SK-N-SH (cell line): Measurements from ENCODE around the gene PLA2G1B.

Experiments used
- ELF1 ChIP-seq: IDR thresholded peaks from 2 replicates; pipeline ENCODE4 v1.4.0; 2012
- EZH2phosphoT487 ChIP-seq: fragments of 200-600 bp; sonication (generic); IDR thresholded peaks from 2 replicates; pipeline ENCODE4 v1.6.1; 2017; ENCODE audit warnings: low read depth, mixed run types, mild to moderate bottlenecking, antibody characterized with exemption, moderate library complexity, borderline replicate concordance
- JUND ChIP-seq: IDR thresholded peaks from 2 replicates; pipeline ENCODE4 v1.4.0; 2012
- RXRA ChIP-seq: IDR thresholded peaks from 2 replicates; pipeline ENCODE4 v1.4.0; 2012; ENCODE audit warnings: low read depth, mild to moderate bottlenecking, borderline replicate concordance
- YY1 ChIP-seq: IDR thresholded peaks from 2 replicates; pipeline ENCODE4 v1.4.0; 2012; ENCODE audit warnings: low read depth, mild to moderate bottlenecking
- TF ChIP-seq, protein P1 (sequence below): IDR thresholded peaks from 2 replicates; pipeline ENCODE4 v1.4.0; 2012; ENCODE audit warnings: low read depth
- TF ChIP-seq, protein P2 (sequence below): fragments of 150-350 bp; IDR thresholded peaks from 2 replicates; pipeline ENCODE4 v1.6.1; 2017; ENCODE audit warnings: antibody characterized with exemption, low read length, low read depth, borderline replicate concordance
- TF ChIP-seq, protein P3 (sequence below): fragments of 150-350 bp; IDR thresholded peaks from 2 replicates; pipeline ENCODE4 v1.6.1; 2016; ENCODE audit warnings: mild to moderate bottlenecking, low read depth, low read length
- TF ChIP-seq, protein P4 (sequence below): fragments of 200-600 bp; sonication (generic); IDR thresholded peaks from 2 replicates; pipeline ENCODE4 v1.6.1; 2017; ENCODE audit warnings: antibody characterized with exemption, mild to moderate bottlenecking, moderate library complexity

DNA sequence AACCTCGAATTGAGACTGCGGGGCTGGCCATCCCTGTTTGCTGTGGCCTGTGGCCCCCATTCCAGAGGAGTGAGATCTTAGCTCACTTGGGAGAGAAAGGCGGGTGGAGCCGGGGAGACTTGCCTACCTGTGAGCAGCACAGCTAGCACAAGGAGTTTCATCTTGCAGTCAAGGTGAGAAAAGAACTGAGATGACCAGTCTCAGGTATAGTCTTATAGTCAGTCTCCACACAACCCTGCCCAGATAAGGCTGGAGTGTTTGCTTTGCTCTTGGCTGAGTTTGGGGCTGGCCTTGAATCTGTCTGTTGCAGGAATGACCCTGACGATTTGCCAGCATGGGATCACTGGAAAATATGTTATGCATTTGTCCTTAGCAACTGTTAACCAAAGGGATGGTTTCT, at the start of gene PLA2G1B:
- TF ChIP-seq, protein P1, sequence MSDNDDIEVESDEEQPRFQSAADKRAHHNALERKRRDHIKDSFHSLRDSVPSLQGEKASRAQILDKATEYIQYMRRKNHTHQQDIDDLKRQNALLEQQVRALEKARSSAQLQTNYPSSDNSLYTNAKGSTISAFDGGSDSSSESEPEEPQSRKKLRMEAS = no peak
- TF ChIP-seq, protein P2, sequence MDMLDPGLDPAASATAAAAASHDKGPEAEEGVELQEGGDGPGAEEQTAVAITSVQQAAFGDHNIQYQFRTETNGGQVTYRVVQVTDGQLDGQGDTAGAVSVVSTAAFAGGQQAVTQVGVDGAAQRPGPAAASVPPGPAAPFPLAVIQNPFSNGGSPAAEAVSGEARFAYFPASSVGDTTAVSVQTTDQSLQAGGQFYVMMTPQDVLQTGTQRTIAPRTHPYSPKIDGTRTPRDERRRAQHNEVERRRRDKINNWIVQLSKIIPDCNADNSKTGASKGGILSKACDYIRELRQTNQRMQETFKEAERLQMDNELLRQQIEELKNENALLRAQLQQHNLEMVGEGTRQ = no peak
- TF ChIP-seq, protein P3, sequence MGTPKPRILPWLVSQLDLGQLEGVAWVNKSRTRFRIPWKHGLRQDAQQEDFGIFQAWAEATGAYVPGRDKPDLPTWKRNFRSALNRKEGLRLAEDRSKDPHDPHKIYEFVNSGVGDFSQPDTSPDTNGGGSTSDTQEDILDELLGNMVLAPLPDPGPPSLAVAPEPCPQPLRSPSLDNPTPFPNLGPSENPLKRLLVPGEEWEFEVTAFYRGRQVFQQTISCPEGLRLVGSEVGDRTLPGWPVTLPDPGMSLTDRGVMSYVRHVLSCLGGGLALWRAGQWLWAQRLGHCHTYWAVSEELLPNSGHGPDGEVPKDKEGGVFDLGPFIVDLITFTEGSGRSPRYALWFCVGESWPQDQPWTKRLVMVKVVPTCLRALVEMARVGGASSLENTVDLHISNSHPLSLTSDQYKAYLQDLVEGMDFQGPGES = no peak
- TF ChIP-seq ELF1 (no peak), JUND (no peak), RXRA (no peak), EZH2phosphoT487 (no peak), YY1 (no peak)
- TF ChIP-seq, protein P4, sequence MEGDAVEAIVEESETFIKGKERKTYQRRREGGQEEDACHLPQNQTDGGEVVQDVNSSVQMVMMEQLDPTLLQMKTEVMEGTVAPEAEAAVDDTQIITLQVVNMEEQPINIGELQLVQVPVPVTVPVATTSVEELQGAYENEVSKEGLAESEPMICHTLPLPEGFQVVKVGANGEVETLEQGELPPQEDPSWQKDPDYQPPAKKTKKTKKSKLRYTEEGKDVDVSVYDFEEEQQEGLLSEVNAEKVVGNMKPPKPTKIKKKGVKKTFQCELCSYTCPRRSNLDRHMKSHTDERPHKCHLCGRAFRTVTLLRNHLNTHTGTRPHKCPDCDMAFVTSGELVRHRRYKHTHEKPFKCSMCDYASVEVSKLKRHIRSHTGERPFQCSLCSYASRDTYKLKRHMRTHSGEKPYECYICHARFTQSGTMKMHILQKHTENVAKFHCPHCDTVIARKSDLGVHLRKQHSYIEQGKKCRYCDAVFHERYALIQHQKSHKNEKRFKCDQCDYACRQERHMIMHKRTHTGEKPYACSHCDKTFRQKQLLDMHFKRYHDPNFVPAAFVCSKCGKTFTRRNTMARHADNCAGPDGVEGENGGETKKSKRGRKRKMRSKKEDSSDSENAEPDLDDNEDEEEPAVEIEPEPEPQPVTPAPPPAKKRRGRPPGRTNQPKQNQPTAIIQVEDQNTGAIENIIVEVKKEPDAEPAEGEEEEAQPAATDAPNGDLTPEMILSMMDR = no peak
